ENCODE data around the gene USP6NL. TPM values are rescaled to one million over a fixed set of nuclear protein-coding genes. Genes with fewer than 3 reads are reported as not detected.
"Not testable (repeated sequence)": the region's sequence is repeated elsewhere in the genome, so short reads cannot be mapped to it uniquely, and the experiment has no call there.

USP6NL gene
- total RNA-seq, 1 donor from 2014 or later, result 33.0 TPM

DNA sequence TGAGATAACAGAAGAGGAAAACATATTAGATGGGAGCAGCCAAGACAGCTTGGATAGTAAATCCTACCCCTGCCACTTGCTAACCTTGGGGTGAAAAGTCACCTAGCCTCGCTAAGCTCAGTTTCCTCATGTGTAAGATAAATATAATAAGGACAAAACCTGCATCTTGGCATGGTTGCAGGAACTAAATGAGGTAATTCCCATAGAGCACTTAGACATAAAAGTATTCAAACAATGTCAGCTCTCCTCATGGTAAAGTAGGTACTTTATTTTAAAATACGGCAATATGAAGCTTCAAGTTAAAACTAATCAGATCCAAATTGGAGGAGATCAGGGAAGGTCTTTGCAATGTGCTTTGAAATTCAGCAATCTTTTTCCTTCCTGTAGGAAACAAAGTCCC lies 113.1 kb downstream of the USP6NL start:
- no peak overlapping the region for H3K27ac Mint-ChIP-seq (ENCODE audit: unreplicated experiment)
- H3K9me3 Mint-ChIP-seq (ENCODE audit: unreplicated experiment), result no peaks in the 10 kb centered on the region
- DNase-seq (ENCODE audit: low spot score), result no peak
- H3K36me3 Mint-ChIP-seq (ENCODE audit: low read depth, unreplicated experiment), result peaks cover 14% of the 10 kb centered on the region
- H3K4me1 Mint-ChIP-seq (ENCODE audit: unreplicated experiment), result peaks cover 7% of the 10 kb centered on the region
- TF ChIP-seq, protein P1, sequence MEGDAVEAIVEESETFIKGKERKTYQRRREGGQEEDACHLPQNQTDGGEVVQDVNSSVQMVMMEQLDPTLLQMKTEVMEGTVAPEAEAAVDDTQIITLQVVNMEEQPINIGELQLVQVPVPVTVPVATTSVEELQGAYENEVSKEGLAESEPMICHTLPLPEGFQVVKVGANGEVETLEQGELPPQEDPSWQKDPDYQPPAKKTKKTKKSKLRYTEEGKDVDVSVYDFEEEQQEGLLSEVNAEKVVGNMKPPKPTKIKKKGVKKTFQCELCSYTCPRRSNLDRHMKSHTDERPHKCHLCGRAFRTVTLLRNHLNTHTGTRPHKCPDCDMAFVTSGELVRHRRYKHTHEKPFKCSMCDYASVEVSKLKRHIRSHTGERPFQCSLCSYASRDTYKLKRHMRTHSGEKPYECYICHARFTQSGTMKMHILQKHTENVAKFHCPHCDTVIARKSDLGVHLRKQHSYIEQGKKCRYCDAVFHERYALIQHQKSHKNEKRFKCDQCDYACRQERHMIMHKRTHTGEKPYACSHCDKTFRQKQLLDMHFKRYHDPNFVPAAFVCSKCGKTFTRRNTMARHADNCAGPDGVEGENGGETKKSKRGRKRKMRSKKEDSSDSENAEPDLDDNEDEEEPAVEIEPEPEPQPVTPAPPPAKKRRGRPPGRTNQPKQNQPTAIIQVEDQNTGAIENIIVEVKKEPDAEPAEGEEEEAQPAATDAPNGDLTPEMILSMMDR (IDR thresholded peaks at IDR 0.05; ENCODE audit: unreplicated experiment), result no peak
- H3K27me3 Mint-ChIP-seq (ENCODE audit: unreplicated experiment), result peaks cover 2% of the 10 kb centered on the region
- no peak overlapping the region for H3K4me3 Mint-ChIP-seq (ENCODE audit: unreplicated experiment)

DNA sequence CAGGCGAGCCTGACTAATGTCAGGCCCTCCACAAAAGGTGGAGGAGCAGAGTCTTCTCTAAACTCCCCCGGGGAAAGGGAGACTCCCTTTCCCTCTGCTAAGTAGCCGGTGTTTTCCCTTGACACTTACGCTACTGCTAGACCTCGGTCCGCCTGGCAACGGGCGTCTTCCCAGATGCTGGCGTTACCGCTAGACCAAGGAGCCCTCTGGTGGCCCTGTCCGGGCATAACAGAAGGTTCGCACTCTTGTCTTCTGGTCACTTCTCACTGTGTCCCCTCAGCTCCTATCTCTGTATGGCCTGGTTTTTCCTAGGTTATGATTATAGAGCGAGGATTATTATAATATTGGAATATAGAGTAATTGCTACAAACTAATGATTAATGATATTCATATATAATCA lies 116.5 kb downstream of the USP6NL start:
- TF ChIP-seq, protein P1 (IDR thresholded peaks at IDR 0.05; ENCODE audit: unreplicated experiment), result peak; percentile 47

DNA sequence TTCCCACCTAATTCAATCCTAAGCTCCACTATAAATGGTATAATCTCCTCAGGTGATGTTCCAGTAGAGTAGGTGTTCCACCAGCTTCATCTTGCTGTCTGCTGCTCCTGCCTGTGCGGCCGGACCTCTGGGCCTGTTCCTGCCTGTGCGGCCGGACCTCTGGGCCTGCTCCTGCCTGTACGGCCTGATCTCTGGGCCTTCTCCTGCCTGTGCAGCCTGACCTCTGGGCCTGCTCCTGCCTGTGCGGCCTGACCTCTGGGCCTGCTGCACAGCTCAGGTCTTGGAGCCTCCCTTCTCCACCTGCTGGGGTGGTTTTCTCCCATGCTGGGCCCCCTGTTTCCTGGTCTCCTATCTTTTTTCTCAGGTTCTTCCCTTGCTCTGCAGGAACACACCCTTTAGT lies 117.8 kb downstream of the USP6NL start:
- Mint-ChIP-seq H3K4me1 (ENCODE audit: unreplicated experiment) (no peaks in the 10 kb centered on the region), H3K27ac (ENCODE audit: unreplicated experiment) (no peak overlapping the region), H3K27me3 (ENCODE audit: unreplicated experiment) (no peaks in the 10 kb centered on the region), H3K36me3 (ENCODE audit: low read depth, unreplicated experiment) (peaks cover 14% of the 10 kb centered on the region), H3K9me3 (ENCODE audit: unreplicated experiment) (no peaks in the 10 kb centered on the region), H3K4me3 (ENCODE audit: unreplicated experiment) (no peak overlapping the region)
- TF ChIP-seq, protein P1 (IDR thresholded peaks at IDR 0.05; ENCODE audit: unreplicated experiment), result no peak
- no peak for DNase-seq (ENCODE audit: low spot score)

More for the DNA sequence above, 116.5 kb downstream of the USP6NL start:
- not testable (repeated sequence) for H3K27ac Mint-ChIP-seq (ENCODE audit: unreplicated experiment); H3K9me3 Mint-ChIP-seq (ENCODE audit: unreplicated experiment); H3K4me1 Mint-ChIP-seq (ENCODE audit: unreplicated experiment); H3K27me3 Mint-ChIP-seq (ENCODE audit: unreplicated experiment); H3K4me3 Mint-ChIP-seq (ENCODE audit: unreplicated experiment)
- H3K36me3 Mint-ChIP-seq (ENCODE audit: low read depth, unreplicated experiment), result peaks cover 18% of the 10 kb centered on the region
- peak; percentile 66 for DNase-seq (ENCODE audit: low spot score)

DNA sequence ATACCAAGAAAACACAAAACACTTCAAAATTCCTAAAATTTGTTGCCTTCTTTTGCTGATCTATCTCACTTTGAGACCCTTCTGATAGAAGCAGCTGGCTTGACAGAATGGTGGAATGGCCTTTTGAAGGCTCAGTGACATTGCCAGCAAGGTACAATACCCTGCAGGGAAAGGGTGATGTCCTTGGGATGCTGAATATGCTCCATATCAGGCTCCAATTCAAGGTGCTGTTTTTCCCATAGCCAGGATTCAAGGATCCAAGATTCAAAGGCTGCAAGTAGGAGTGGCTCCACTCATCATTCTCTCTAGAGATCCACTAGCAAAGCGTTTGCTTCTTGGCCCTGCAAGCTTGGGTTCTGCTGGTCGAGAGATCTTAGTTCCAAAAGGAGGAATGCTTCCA lies 120.4 kb downstream of the USP6NL start:
- H3K36me3 Mint-ChIP-seq (ENCODE audit: low read depth, unreplicated experiment), result peaks cover 14% of the 10 kb centered on the region
- H3K9me3 Mint-ChIP-seq (ENCODE audit: unreplicated experiment), result no peaks in the 10 kb centered on the region
- no peaks in the 10 kb centered on the region for H3K4me1 Mint-ChIP-seq (ENCODE audit: unreplicated experiment)
- TF ChIP-seq, protein P1 (IDR thresholded peaks at IDR 0.05; ENCODE audit: unreplicated experiment), result no peak
- no peak for DNase-seq (ENCODE audit: low spot score)
- no peak overlapping the region for H3K27ac Mint-ChIP-seq (ENCODE audit: unreplicated experiment)
- H3K4me3 Mint-ChIP-seq (ENCODE audit: unreplicated experiment), result no peak overlapping the region
- H3K27me3 Mint-ChIP-seq (ENCODE audit: unreplicated experiment), result no peaks in the 10 kb centered on the region

DNA sequence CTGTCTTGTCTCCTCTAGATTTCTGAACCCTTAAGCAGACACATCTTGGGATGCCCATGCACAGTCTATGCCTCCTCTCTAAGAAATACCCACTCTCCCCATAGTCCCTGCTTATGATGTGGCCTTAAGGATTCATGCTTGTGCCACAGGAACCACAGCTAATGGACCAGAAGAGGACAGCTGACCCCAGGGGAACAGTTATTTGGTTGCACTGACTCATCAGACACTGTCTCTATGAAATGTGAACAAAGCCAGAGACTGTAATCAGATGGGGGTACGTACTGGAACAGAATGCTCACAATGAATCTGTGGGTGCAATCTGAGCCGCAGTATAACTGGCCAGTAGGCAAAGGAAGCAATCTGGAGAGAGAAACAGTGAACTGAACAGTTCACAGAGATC lies 121.9 kb downstream of the USP6NL start:
- H3K27me3 Mint-ChIP-seq (ENCODE audit: unreplicated experiment), result no peaks in the 10 kb centered on the region
- TF ChIP-seq, protein P1 (IDR thresholded peaks at IDR 0.05; ENCODE audit: unreplicated experiment), result no peak
- peaks cover under 1% of the 10 kb centered on the region for H3K4me1 Mint-ChIP-seq (ENCODE audit: unreplicated experiment)
- H3K27ac Mint-ChIP-seq (ENCODE audit: unreplicated experiment), result no peak overlapping the region
- no peak for DNase-seq (ENCODE audit: low spot score)
- no peak overlapping the region for H3K4me3 Mint-ChIP-seq (ENCODE audit: unreplicated experiment)
- peaks cover 14% of the 10 kb centered on the region for H3K36me3 Mint-ChIP-seq (ENCODE audit: low read depth, unreplicated experiment)
- H3K9me3 Mint-ChIP-seq (ENCODE audit: unreplicated experiment), result no peaks in the 10 kb centered on the region
